ENCODE results near the gene PLCH1. TPM values are rescaled to one million over a fixed set of nuclear protein-coding genes. Genes with fewer than 3 reads are reported as not detected.

The PLCH1 gene
- polyA plus RNA-seq, 1 donor (not counting 4 experiments of a cell fraction or from before 2014, with no cell fraction given) = 0.05 TPM

DNA sequence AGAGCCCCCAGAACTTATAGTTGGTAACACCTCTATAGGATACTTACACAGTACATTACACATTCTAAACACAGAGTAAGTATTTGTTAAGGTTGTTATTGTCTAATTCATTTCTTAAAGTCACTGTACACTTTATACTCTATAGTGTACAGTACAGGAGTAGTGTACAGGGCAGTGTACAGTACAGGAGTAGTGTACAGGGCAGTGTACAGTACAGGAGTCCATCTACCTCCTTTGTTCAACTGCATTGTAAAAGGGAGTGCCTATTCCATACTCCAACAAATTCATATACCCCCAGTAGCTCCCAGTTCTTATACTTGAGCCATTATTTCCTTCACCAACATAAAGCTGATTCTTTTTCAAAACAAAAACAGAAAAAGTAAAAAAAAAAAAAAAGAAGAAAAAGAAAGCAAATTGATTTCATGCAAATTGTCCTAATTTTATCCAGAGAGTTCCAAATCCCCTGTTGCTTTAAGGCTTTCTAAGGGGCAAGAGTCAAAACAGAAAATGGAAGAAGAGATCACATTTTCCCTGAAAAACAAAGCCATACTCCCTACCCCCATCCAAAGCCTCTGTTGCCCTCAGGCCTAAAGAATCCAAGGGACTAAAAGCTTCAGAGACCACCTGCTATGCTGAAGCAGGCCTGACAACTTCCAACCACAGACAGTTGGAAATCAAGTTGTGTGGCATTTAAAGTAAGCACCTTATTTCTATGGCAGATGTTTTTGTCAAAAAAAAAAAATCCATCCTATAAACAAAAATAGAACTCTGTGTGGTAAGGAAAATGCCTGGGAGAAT lies 125.6 kb downstream of the PLCH1 start:
- Histone ChIP-seq H3K4me3 (ENCODE audit: control insufficient read depth in 2 of 3, extremely low read depth in 1 of 3, insufficient read depth in 2 of 3, low read depth in 1 of 3, low read length in 3 of 3) (no peak overlapping the region), H3K36me3 (ENCODE audit: control insufficient read depth in 2 of 2, extremely low read depth in 1 of 2, insufficient read depth in 2 of 2, low read length in 2 of 2) (no peaks in the 10 kb centered on the region), H3K9me3 (ENCODE audit: control insufficient read depth, low read depth, low read length) (no peaks in the 10 kb centered on the region), H4K20me1 (ENCODE audit: control insufficient read depth, extremely low read depth, insufficient read depth, low read length) (no peaks in the 10 kb centered on the region), H2AFZ (ENCODE audit: control insufficient read depth, low read length) (no peak overlapping the region), H3K9me1 (ENCODE audit: control insufficient read depth, extremely low read depth, insufficient read depth, low read length) (no peaks in the 10 kb centered on the region), H3K27me3 (ENCODE audit: control insufficient read depth, extremely low read depth, insufficient read depth, low read length) (no peaks in the 10 kb centered on the region), H3K79me2 (ENCODE audit: control insufficient read depth, insufficient read depth, low read length) (no peaks in the 10 kb centered on the region), H3K27ac (ENCODE audit: control insufficient read depth, insufficient read depth, low read length) (no peak overlapping the region), H3K4me1 (ENCODE audit: control insufficient read depth, extremely low read depth, insufficient read depth, low read length) (no peaks in the 10 kb centered on the region), H3K4me2 (ENCODE audit: control insufficient read depth, extremely low read depth, insufficient read depth, low read depth, low read length) (no peak overlapping the region), H3K9ac (ENCODE audit: control insufficient read depth, extremely low read depth, insufficient read depth, low read length) (no peak overlapping the region)
- no peak for FAIRE-seq
- dilution Hi-C loops (cut with MboI; ENCODE audit: extremely low pct_ligation_motif_present, low sequenced_read_pairs) = no loop called here
- TF ChIP-seq EZH2 (IDR thresholded peaks at IDR 0.05; ENCODE audit: low read length) = no peak
- TF ChIP-seq, protein P1, sequence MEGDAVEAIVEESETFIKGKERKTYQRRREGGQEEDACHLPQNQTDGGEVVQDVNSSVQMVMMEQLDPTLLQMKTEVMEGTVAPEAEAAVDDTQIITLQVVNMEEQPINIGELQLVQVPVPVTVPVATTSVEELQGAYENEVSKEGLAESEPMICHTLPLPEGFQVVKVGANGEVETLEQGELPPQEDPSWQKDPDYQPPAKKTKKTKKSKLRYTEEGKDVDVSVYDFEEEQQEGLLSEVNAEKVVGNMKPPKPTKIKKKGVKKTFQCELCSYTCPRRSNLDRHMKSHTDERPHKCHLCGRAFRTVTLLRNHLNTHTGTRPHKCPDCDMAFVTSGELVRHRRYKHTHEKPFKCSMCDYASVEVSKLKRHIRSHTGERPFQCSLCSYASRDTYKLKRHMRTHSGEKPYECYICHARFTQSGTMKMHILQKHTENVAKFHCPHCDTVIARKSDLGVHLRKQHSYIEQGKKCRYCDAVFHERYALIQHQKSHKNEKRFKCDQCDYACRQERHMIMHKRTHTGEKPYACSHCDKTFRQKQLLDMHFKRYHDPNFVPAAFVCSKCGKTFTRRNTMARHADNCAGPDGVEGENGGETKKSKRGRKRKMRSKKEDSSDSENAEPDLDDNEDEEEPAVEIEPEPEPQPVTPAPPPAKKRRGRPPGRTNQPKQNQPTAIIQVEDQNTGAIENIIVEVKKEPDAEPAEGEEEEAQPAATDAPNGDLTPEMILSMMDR (optimal IDR thresholded peaks at IDR 0.05 in 1 of 3, IDR thresholded peaks at IDR 0.05 in 1 of 3, conservative IDR thresholded peaks at IDR 0.05 in 1 of 3; ENCODE audit: extremely low read depth in 1 of 3, insufficient read depth in 2 of 3, low read length in 3 of 3) = no peak
- no peak for DNase-seq (ENCODE audit: low read depth, low spot score)

DNA sequence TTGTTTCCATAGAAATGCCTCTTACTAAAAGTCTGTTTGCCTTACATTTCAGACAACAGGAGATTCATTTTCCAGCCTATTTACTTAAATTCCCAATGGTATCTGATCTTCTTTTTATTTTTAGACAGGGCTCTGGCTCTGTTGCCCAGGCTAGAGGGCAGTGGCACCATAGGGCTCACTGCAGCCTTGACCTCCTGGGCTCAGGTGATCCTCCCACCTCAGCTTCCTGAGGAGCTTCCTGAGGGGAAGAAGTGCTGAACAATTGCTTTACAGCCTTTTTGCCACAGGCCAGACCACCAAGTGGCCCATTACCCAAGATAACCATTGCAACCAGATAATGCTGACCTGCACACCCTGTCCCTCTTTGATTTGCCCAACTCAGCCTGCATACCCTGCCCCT lies 126.3 kb downstream of the PLCH1 start:
- H3K4me2 ChIP-seq (ENCODE audit: control insufficient read depth, extremely low read depth, insufficient read depth, low read depth, low read length) = no peak overlapping the region
- H3K79me2 ChIP-seq (ENCODE audit: control insufficient read depth, insufficient read depth, low read length) = no peaks in the 10 kb centered on the region
- FAIRE-seq = no peak

More for the DNA sequence above, 126.3 kb downstream of the PLCH1 start:
- H4K20me1 ChIP-seq (ENCODE audit: control insufficient read depth, extremely low read depth, insufficient read depth, low read length) = no peaks in the 10 kb centered on the region
- no peak overlapping the region for H3K9ac ChIP-seq (ENCODE audit: control insufficient read depth, extremely low read depth, insufficient read depth, low read length)
- no peaks in the 10 kb centered on the region for H3K4me1 ChIP-seq (ENCODE audit: control insufficient read depth, extremely low read depth, insufficient read depth, low read length)
- no peak for DNase-seq (ENCODE audit: low read depth, low spot score)
- no peak overlapping the region for H3K4me3 ChIP-seq (ENCODE audit: control insufficient read depth in 2 of 3, extremely low read depth in 1 of 3, insufficient read depth in 2 of 3, low read depth in 1 of 3, low read length in 3 of 3)
- no peaks in the 10 kb centered on the region for H3K9me1 ChIP-seq (ENCODE audit: control insufficient read depth, extremely low read depth, insufficient read depth, low read length)
- no peak overlapping the region for H3K27ac ChIP-seq (ENCODE audit: control insufficient read depth, insufficient read depth, low read length)
- no peaks in the 10 kb centered on the region for H3K27me3 ChIP-seq (ENCODE audit: control insufficient read depth, extremely low read depth, insufficient read depth, low read length)
- no peak for TF ChIP-seq EZH2 (IDR thresholded peaks at IDR 0.05; ENCODE audit: low read length)
- TF ChIP-seq, protein P1 (optimal IDR thresholded peaks at IDR 0.05 in 1 of 3, IDR thresholded peaks at IDR 0.05 in 1 of 3, conservative IDR thresholded peaks at IDR 0.05 in 1 of 3; ENCODE audit: extremely low read depth in 1 of 3, insufficient read depth in 2 of 3, low read length in 3 of 3) = no peak
- dilution Hi-C loops (cut with MboI; ENCODE audit: extremely low pct_ligation_motif_present, low sequenced_read_pairs) = no loop called here
- no peaks in the 10 kb centered on the region for H3K9me3 ChIP-seq (ENCODE audit: control insufficient read depth, low read depth, low read length)
- H2AFZ ChIP-seq (ENCODE audit: control insufficient read depth, low read length) = no peak overlapping the region
- no peaks in the 10 kb centered on the region for H3K36me3 ChIP-seq (ENCODE audit: control insufficient read depth in 2 of 2, extremely low read depth in 1 of 2, insufficient read depth in 2 of 2, low read length in 2 of 2)
